HepG2 (cell line): Measurements from ENCODE around the gene RAB30. TPM values are rescaled to one million over a fixed set of nuclear protein-coding genes. Genes with fewer than 3 reads are reported as not detected.

Source experiments
- ATAC-seq: fragments of 200-7000 bp; cut with Tn5 transposase; 3 replicates; pipeline ENCODE4 v1.9.1; 2020; ENCODE audit warnings: mild to moderate bottlenecking, moderate library complexity
- BruUV-seq: library from RNA; stranded (reverse); fragments of 400-500 nt; replicated peaks from 2 replicates; lab custom pipeline; 2021; lab: Mats Ljungman, UMichigan
- CTCF ChIA-PET: fragments of 300-600 bp; formaldehyde crosslinking; extraction: SDS; loops from one replicate; lab custom pipeline; 2021; ENCODE audit warnings: low total read pairs, inconsistent platforms, low intra/inter-chr PET ratio; lab: Yijun Ruan, JAX
- POLR2A ChIA-PET: fragments of 350-600 bp; sonication (Branson Sonifier 250); formaldehyde crosslinking; loops from one replicate; lab custom pipeline; 2020; ENCODE audit warnings: antibody characterized with exemption, inconsistent platforms; lab: Yijun Ruan, JAX
- DNase-seq: peaks from one replicate; pipeline ENCODE4 v3.0.0-alpha.2; 2015; ENCODE audit warnings: low spot score
- FAIRE-seq: peaks from 3 replicates; lab custom pipeline; 2011; peaks lifted over from hg19 to GRCh38; lab: Jason Lieb, UNC
- H2AFZ ChIP-seq: one replicate; pipeline ENCODE4 v1.6.1; 2011; ENCODE audit warnings: low read length, inconsistent platforms
- H3K27ac ChIP-seq: fragments of 300-600 bp; 3 replicates; pipeline ENCODE4 v1.8.0; 2011; ENCODE audit warnings: mixed run types, mild to moderate bottlenecking, mixed read lengths, low read length, inconsistent platforms; ENCODE audit not compliant: insufficient read depth; ENCODE audit errors: extremely low read length
- H3K27me3 ChIP-seq, 2 experiments: fragments of 200-600 bp in 1 of 2; 2 replicates in 1 of 2; 3 replicates in 1 of 2; pipeline versions ENCODE4 v1.6.0 to v1.8.0; 2011; ENCODE audit warnings: low read length in 2 of 2, mild to moderate bottlenecking in 2 of 2, moderate library complexity in 2 of 2, inconsistent platforms in 1 of 2; ENCODE audit not compliant: insufficient read depth in 2 of 2, control insufficient read depth in 1 of 2
- H3K36me3 ChIP-seq, 2 experiments: fragments of 200-600 bp in 1 of 2; replicated peaks in 1 of 2; 2 replicates in 1 of 2; 3 replicates in 1 of 2; pipeline versions ENCODE4 v1.5.1 to v1.8.0; 2011; ENCODE audit warnings: low read length in 2 of 2, inconsistent platforms in 1 of 2; ENCODE audit not compliant: insufficient read depth in 2 of 2, control insufficient read depth in 1 of 2
- H3K4me1 ChIP-seq: 2 replicates; pipeline ENCODE4 v1.5.1; 2012; ENCODE audit warnings: low read length, inconsistent platforms; ENCODE audit not compliant: insufficient read depth
- H3K4me2 ChIP-seq: 2 replicates; pipeline ENCODE4 v1.6.0; 2011; ENCODE audit warnings: low read depth, low read length, inconsistent platforms
- H3K4me3 ChIP-seq, 3 experiments: fragments of 200-600 bp in 1 of 3; sonication (generic), shearing (Covaris generic) in 1 of 3; replicated peaks in 1 of 3; 2 replicates each; pipeline ENCODE4 v1.5.1; 2011 to 2016; ENCODE audit warnings: low read length in 3 of 3, inconsistent platforms in 2 of 3, low read depth in 2 of 3, mild to moderate bottlenecking in 2 of 3, control low read depth in 1 of 3, mixed read lengths in 1 of 3; ENCODE audit not compliant: insufficient read depth in 1 of 3
- H3K79me2 ChIP-seq: one replicate; pipeline ENCODE4 v1.6.1; 2011; ENCODE audit warnings: low read length, inconsistent platforms; ENCODE audit not compliant: insufficient read depth
- H3K9ac ChIP-seq: 2 replicates; pipeline ENCODE4 v1.6.0; 2011; ENCODE audit warnings: mild to moderate bottlenecking, low read depth, low read length, inconsistent platforms; ENCODE audit not compliant: insufficient read depth
- H3K9me3 ChIP-seq: 2 replicates; pipeline ENCODE4 v1.5.1; 2012; ENCODE audit warnings: mild to moderate bottlenecking, low read length
- H4K20me1 ChIP-seq: 2 replicates; pipeline ENCODE4 v1.6.0; 2011; ENCODE audit warnings: inconsistent platforms, mild to moderate bottlenecking, low read length, moderate library complexity; ENCODE audit not compliant: insufficient read depth
- DNMT1 ChIP-seq: sonication (generic); formaldehyde crosslinking; IDR thresholded peaks from 2 replicates; pipeline ENCODE4 v1.5.1; 2020; ENCODE audit warnings: mild to moderate bottlenecking, missing genetic modification reagents
- ELF4 ChIP-seq: sonication (generic); formaldehyde crosslinking; IDR thresholded peaks from 2 replicates; pipeline ENCODE4 v1.5.0; 2020; ENCODE audit warnings: missing genetic modification reagents, mild to moderate bottlenecking, moderate library complexity, borderline replicate concordance
- ETV5 ChIP-seq: IDR thresholded peaks from 2 replicates; pipeline ENCODE4 v1.6.1; 2018; ENCODE audit warnings: missing biosample characterization, missing genetic modification reagents, inconsistent platforms, borderline replicate concordance
- FOXA1 ChIP-seq, 2 experiments: fragments of 450-650 bp in 1 of 2; sonication (generic) in 1 of 2; formaldehyde crosslinking in 1 of 2; IDR thresholded peaks; 2 replicates each; pipeline versions ENCODE4 v1.4.0 to v1.6.1; 2016 to 2020; ENCODE audit warnings: missing genetic modification reagents in 1 of 2
- KDM6A ChIP-seq: IDR thresholded peaks from 2 replicates; pipeline ENCODE4 v1.6.1; 2016; ENCODE audit warnings: low read depth
- POGZ ChIP-seq: sonication (generic); formaldehyde crosslinking; IDR thresholded peaks from 2 replicates; pipeline ENCODE4 v1.4.0; 2020; ENCODE audit warnings: mild to moderate bottlenecking, missing genetic modification reagents
- PRPF4 ChIP-seq: fragments of 200-400 bp; formaldehyde crosslinking; IDR thresholded peaks from 2 replicates; pipeline ENCODE4 v1.6.1; 2016; ENCODE audit warnings: low read length, low read depth; ENCODE audit not compliant: poor library complexity, severe bottlenecking
- TEAD2 ChIP-seq: sonication (generic); formaldehyde crosslinking; IDR thresholded peaks from 2 replicates; pipeline ENCODE4 v1.9.0; 2021; ENCODE audit warnings: missing genetic modification reagents
- ZC3H13 ChIP-seq: sonication (generic); formaldehyde crosslinking; IDR thresholded peaks from 2 replicates; pipeline ENCODE4 v1.8.1; 2023; ENCODE audit warnings: mild to moderate bottlenecking, missing genetic modification reagents, moderate library complexity
- ZFP36L1 ChIP-seq: sonication (generic); formaldehyde crosslinking; IDR thresholded peaks from 2 replicates; pipeline ENCODE4 v1.8.0; 2022; ENCODE audit warnings: mild to moderate bottlenecking, missing genetic modification reagents, moderate library complexity
- ZNF574 ChIP-seq: sonication (generic); formaldehyde crosslinking; IDR thresholded peaks from 2 replicates; pipeline ENCODE4 v1.4.0; 2020; ENCODE audit warnings: missing genetic modification reagents
- ZNF614 ChIP-seq: IDR thresholded peaks from 2 replicates; pipeline ENCODE4 v1.6.1; 2018; ENCODE audit warnings: missing biosample characterization, missing genetic modification reagents, inconsistent platforms, borderline replicate concordance
- WGBS: methylation state at CpG from one replicate; pipeline ENCODE4 v1.1.6; 2017; ENCODE audit warnings: low lambda C conversion rate; 5-methylcytosine and 5-hydroxymethylcytosine counted together
- in situ Hi-C: cut with HindIII; loops from 2 replicates; pipeline ENCODE4 v1.10.0; 2017; ENCODE audit warnings: low pct_unique_long_range_greater_than_20kb; ENCODE audit not compliant: extremely low pct_ligation_motif_present
- intact Hi-C: fragments of 100-400 bp; cut with micrococcal nuclease; formaldehyde crosslinking; loops from one replicate; pipeline ENCODE4 v1.10.0; 2022; ENCODE audit not compliant: unreplicated experiment
- polyA plus RNA-seq, 8 experiments: library from polyadenylated mRNA; depleted of rRNA in 3 of 8; stranded (reverse) in 7 of 8; unstranded in 1 of 8; fragments of >200 nt; fragmentation: Illumina TruSeq in 4 of 8; extraction: Trizol in 4 of 8; gene quantifications; 2 replicates each; pipeline versions ENCODE4 v1.2.1 to v1.2.3, GENCODE V29; 2011 to 2016; ENCODE audit warnings: low read depth in 4 of 8, missing spikeins in 1 of 8, mixed read lengths in 1 of 8; ENCODE audit not compliant: insufficient read depth in 1 of 8
- total RNA-seq, 5 experiments: library from RNA; depleted of rRNA; stranded (reverse); fragments of >200 nt; fragmentation: Illumina TruSeq; extraction: Trizol; gene quantifications; 2 replicates each; pipeline ENCODE4 v1.2.3, GENCODE V29; 2016; ENCODE audit warnings: low read depth in 1 of 5
- TF ChIP-seq, protein P1 (sequence below): sonication (generic); formaldehyde crosslinking; IDR thresholded peaks from 2 replicates; pipeline ENCODE4 v1.5.0; 2020; ENCODE audit warnings: mild to moderate bottlenecking, missing genetic modification reagents

RAB30 gene
- total and polyA plus RNA-seq, 2 of the 13 experiments (the other 11 are each of a cell fraction or from before 2014, with no cell fraction given), result 3.7 to 5.0 TPM

GRCh38 chr11:82981852-82982251 lies 89.8 kb downstream of the RAB30 start (continued):
- no peak for TF ChIP-seq ZNF574 (CRISPR knock-in tag)
- no peak for TF ChIP-seq DNMT1 (CRISPR knock-in tag)
- no peak for TF ChIP-seq PRPF4
- TF ChIP-seq FOXA1 (IDR thresholded peaks at IDR 0.05), result no peak
- TF ChIP-seq FOXA1 (CRISPR knock-in tag; IDR thresholded peaks at IDR 0.05), result no peak
- TF ChIP-seq ZNF614, result no peak
- TF ChIP-seq, protein P1, sequence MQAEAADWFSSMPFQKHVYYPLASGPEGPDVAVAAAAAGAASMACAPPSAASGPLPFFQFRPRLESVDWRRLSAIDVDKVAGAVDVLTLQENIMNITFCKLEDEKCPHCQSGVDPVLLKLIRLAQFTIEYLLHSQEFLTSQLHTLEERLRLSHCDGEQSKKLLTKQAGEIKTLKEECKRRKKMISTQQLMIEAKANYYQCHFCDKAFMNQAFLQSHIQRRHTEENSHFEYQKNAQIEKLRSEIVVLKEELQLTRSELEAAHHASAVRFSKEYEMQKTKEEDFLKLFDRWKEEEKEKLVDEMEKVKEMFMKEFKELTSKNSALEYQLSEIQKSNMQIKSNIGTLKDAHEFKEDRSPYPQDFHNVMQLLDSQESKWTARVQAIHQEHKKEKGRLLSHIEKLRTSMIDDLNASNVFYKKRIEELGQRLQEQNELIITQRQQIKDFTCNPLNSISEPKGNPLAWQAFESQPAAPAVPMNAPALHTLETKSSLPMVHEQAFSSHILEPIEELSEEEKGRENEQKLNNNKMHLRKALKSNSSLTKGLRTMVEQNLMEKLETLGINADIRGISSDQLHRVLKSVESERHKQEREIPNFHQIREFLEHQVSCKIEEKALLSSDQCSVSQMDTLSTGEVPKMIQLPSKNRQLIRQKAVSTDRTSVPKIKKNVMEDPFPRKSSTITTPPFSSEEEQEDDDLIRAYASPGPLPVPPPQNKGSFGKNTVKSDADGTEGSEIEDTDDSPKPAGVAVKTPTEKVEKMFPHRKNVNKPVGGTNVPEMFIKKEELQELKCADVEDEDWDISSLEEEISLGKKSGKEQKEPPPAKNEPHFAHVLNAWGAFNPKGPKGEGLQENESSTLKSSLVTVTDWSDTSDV (CRISPR knock-in tag), result no peak
- TF ChIP-seq ELF4, result no peak

GRCh38 chr11:82980947-82981346 lies 90.8 kb downstream of the RAB30 start:
- no peak overlapping the region for H3K27ac ChIP-seq
- 0 out of 2 replicates have a peak, but pooled peaks cover 5% of the 10 kb centered on the region for H3K4me1 ChIP-seq
- no peaks in the 10 kb centered on the region for H4K20me1 ChIP-seq
- no peak overlapping the region for H3K4me2 ChIP-seq
- no peaks in the 10 kb centered on the region for H3K79me2 ChIP-seq
- in situ Hi-C loops, result no loop called here
- TF ChIP-seq ZC3H13 (CRISPR knock-in tag), result no peak
- TF ChIP-seq ETV5, result no peak
- no peak for TF ChIP-seq ZFP36L1 (CRISPR knock-in tag)
- TF ChIP-seq KDM6A, result no peak
- no peak for TF ChIP-seq POGZ (CRISPR knock-in tag)
- no peak for TF ChIP-seq TEAD2 (CRISPR knock-in tag)
- H3K4me3 ChIP-seq, result no peak overlapping the region
- H2AFZ ChIP-seq, result no peak overlapping the region
- no peak overlapping the region for H3K9ac ChIP-seq
- H3K27me3 ChIP-seq, result no peaks in the 10 kb centered on the region
- 72% methylated on average over 4 of the region's 4 CpGs for WGBS
- DNase-seq (no peak), ATAC-seq (no peak), FAIRE-seq (no peak)
- intact Hi-C loops, result loop anchor here (10.0 kb wide), 1 partner anchor 304 kb away; the partner anchor contains the start of gene CCDC90B
- no TSS peak for BruUV-seq
- no peaks in the 10 kb centered on the region for H3K9me3 ChIP-seq
- ChIA-PET CTCF (no interaction called here), POLR2A (no interaction called here)
- peaks cover 0 to 21% of the 10 kb centered on the region in 2 experiments; a peak in 1 of 5 replicates for H3K36me3 ChIP-seq
